HCT116 (cell line): ENCODE measurements around the gene SH3GL1.

ENCODE experiments used
- EZH2phosphoT487 ChIP-seq: fragments of 200-600 bp; IDR thresholded peaks from 2 replicates; pipeline ENCODE4 v1.6.1; 2018; ENCODE audit warnings: antibody characterized with exemption, borderline replicate concordance
- POLR2A ChIP-seq: IDR thresholded peaks from 2 replicates; pipeline ENCODE4 v1.7.0; 2011; ENCODE audit warnings: borderline replicate concordance; ENCODE audit not compliant: insufficient read depth, insufficient read length; ENCODE audit errors: extremely low read depth
- SRF ChIP-seq: IDR thresholded peaks from 2 replicates; pipeline ENCODE4 v1.6.1; 2012; ENCODE audit warnings: low read depth
- TF ChIP-seq, protein P1 (sequence below), 3 experiments: fragments of 200-600 bp in 1 of 3; sonication (generic) in 1 of 3; IDR thresholded peaks in 2 of 3; conservative IDR thresholded peaks in 1 of 3; 2 replicates each; pipeline ENCODE4 v1.5.1; 2012 to 2017; ENCODE audit warnings: low read depth in 2 of 3, low read length in 2 of 3, antibody characterized with exemption in 1 of 3, borderline replicate concordance in 1 of 3, control low read depth in 1 of 3, mild to moderate bottlenecking in 1 of 3, mixed read lengths in 1 of 3, mixed run types in 1 of 3, moderate library complexity in 1 of 3; ENCODE audit not compliant: insufficient read depth in 1 of 3
- TF ChIP-seq, protein P2 (sequence below): IDR thresholded peaks from 2 replicates; pipeline ENCODE4 v1.6.1; 2012; ENCODE audit warnings: low read depth
- TF ChIP-seq, protein P3 (sequence below): IDR thresholded peaks from 2 replicates; pipeline ENCODE4 v1.6.1; 2012

DNA sequence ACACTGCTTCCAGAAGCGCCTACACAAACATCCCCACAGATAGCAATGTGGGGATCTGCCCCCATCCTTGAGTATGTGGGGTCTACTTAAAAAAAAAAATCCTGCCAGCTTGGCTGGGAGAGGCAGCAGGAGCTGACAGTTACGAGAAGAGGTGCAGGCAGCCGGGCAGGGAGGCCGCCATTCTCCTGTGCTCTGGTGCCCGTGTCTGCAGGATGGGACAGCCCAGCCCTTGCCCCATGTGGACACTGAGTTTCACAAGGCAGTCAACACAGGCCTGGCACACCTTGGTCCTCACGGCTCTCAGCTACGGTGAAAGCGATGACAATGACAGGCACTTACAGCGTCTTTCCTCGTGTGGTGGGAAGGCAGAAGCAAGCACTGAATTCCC lies 33.0 kb downstream of the SH3GL1 start:
- TF ChIP-seq, protein P1, sequence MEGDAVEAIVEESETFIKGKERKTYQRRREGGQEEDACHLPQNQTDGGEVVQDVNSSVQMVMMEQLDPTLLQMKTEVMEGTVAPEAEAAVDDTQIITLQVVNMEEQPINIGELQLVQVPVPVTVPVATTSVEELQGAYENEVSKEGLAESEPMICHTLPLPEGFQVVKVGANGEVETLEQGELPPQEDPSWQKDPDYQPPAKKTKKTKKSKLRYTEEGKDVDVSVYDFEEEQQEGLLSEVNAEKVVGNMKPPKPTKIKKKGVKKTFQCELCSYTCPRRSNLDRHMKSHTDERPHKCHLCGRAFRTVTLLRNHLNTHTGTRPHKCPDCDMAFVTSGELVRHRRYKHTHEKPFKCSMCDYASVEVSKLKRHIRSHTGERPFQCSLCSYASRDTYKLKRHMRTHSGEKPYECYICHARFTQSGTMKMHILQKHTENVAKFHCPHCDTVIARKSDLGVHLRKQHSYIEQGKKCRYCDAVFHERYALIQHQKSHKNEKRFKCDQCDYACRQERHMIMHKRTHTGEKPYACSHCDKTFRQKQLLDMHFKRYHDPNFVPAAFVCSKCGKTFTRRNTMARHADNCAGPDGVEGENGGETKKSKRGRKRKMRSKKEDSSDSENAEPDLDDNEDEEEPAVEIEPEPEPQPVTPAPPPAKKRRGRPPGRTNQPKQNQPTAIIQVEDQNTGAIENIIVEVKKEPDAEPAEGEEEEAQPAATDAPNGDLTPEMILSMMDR (IDR thresholded peaks at IDR 0.05 in 2 of 3, conservative IDR thresholded peaks at IDR 0.05 in 1 of 3; ENCODE audit: borderline replicate concordance in 1 of 3, insufficient read depth in 1 of 3, low read depth in 2 of 3, low read length in 2 of 3): no peak
- no peak for TF ChIP-seq POLR2A
- TF ChIP-seq, protein P2, sequence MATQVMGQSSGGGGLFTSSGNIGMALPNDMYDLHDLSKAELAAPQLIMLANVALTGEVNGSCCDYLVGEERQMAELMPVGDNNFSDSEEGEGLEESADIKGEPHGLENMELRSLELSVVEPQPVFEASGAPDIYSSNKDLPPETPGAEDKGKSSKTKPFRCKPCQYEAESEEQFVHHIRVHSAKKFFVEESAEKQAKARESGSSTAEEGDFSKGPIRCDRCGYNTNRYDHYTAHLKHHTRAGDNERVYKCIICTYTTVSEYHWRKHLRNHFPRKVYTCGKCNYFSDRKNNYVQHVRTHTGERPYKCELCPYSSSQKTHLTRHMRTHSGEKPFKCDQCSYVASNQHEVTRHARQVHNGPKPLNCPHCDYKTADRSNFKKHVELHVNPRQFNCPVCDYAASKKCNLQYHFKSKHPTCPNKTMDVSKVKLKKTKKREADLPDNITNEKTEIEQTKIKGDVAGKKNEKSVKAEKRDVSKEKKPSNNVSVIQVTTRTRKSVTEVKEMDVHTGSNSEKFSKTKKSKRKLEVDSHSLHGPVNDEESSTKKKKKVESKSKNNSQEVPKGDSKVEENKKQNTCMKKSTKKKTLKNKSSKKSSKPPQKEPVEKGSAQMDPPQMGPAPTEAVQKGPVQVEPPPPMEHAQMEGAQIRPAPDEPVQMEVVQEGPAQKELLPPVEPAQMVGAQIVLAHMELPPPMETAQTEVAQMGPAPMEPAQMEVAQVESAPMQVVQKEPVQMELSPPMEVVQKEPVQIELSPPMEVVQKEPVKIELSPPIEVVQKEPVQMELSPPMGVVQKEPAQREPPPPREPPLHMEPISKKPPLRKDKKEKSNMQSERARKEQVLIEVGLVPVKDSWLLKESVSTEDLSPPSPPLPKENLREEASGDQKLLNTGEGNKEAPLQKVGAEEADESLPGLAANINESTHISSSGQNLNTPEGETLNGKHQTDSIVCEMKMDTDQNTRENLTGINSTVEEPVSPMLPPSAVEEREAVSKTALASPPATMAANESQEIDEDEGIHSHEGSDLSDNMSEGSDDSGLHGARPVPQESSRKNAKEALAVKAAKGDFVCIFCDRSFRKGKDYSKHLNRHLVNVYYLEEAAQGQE: no peak
- TF ChIP-seq, protein P3, sequence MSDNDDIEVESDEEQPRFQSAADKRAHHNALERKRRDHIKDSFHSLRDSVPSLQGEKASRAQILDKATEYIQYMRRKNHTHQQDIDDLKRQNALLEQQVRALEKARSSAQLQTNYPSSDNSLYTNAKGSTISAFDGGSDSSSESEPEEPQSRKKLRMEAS: no peak
- no peak for TF ChIP-seq EZH2phosphoT487
- TF ChIP-seq SRF: no peak
